Measurements from ENCODE around the gene MGP.

DNA sequence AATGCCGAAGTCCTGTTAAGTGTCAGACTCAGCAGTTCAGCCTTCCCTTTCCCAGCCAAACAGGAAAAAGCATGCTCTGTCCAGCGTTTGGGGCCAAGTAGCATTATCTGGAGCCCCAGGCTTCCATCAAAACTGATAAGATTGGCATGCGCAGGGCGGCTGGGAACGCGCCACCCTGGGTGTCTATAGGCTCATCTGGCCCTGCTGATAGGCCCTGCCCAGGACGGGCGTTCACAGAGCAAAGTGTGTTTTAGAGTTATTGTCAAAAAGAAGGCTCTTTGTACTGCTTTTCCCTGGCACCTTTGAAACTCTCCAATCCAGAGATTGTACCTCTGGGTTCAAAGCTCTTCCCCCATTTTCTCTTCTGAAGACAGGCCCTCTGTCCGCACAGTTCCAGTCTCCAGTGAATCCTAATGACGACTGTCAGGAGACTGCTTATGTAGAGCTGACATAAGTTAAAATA lies 42.2 kb downstream of the MGP start, which contains the start of gene ART4:
- TF ChIP-seq, protein P1, sequence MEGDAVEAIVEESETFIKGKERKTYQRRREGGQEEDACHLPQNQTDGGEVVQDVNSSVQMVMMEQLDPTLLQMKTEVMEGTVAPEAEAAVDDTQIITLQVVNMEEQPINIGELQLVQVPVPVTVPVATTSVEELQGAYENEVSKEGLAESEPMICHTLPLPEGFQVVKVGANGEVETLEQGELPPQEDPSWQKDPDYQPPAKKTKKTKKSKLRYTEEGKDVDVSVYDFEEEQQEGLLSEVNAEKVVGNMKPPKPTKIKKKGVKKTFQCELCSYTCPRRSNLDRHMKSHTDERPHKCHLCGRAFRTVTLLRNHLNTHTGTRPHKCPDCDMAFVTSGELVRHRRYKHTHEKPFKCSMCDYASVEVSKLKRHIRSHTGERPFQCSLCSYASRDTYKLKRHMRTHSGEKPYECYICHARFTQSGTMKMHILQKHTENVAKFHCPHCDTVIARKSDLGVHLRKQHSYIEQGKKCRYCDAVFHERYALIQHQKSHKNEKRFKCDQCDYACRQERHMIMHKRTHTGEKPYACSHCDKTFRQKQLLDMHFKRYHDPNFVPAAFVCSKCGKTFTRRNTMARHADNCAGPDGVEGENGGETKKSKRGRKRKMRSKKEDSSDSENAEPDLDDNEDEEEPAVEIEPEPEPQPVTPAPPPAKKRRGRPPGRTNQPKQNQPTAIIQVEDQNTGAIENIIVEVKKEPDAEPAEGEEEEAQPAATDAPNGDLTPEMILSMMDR (conservative IDR thresholded peaks at IDR 0.05; ENCODE audit: low read length), result no peak
- TF ChIP-seq EZH2phosphoT487 (IDR thresholded peaks at IDR 0.05; ENCODE audit: borderline replicate concordance, low read depth, low read length), result no peak

All from OCI-LY7 (cell line).